Fibroblast of skin of scalp (primary cell): ENCODE data around the gene SURF4.
A peak's percentile ranks its signal among the peaks of the same experiment; 100 is the strongest.

Experiments
- DNase-seq: peaks from one replicate; pipeline ENCODE4 v3.0.0-alpha.2; 2013

Gene SURF4

GRCh38 chr9:133372144-133372543 is 3.7 kb downstream of the SURF4 start:
- DNase-seq: no peak

GRCh38 chr9:133371261-133371711 is 4.6 kb downstream of the SURF4 start:
- DNase-seq: no peak

GRCh38 chr9:133370685-133371084 is 5.2 kb downstream of the SURF4 start:
- no peak for DNase-seq

GRCh38 chr9:133369933-133370332 is 5.9 kb downstream of the SURF4 start:
- no peak for DNase-seq

GRCh38 chr9:133369422-133369821 is 6.4 kb downstream of the SURF4 start:
- no peak for DNase-seq

GRCh38 chr9:133368249-133368881 is 7.5 kb downstream of the SURF4 start:
- no peak for DNase-seq

- DNase-seq: no peak
Measured at GRCh38 chr9:133367778-133368177, 8.1 kb downstream of the SURF4 start.

- DNase-seq: no peak
Measured at GRCh38 chr9:133367221-133367620, 8.6 kb downstream of the SURF4 start.

GRCh38 chr9:133366435-133366834 is 9.4 kb downstream of the SURF4 start:
- no peak for DNase-seq

GRCh38 chr9:133362359-133363044 is 13.4 kb downstream of the SURF4 start:
- DNase-seq: no peak

GRCh38 chr9:133361507-133362092 is 14.3 kb downstream of the SURF4 start:
- DNase-seq: no peak

GRCh38 chr9:133360400-133361393 is 15.2 kb downstream of the SURF4 start:
- no peak for DNase-seq

GRCh38 chr9:133359399-133360175 is 16.3 kb downstream of the SURF4 start:
- peak; percentile 31 for DNase-seq

- DNase-seq: no peak
Measured at GRCh38 chr9:133357656-133358055, 18.2 kb downstream of the SURF4 start.

GRCh38 chr9:133356391-133357091 is 19.3 kb downstream of the SURF4 start, which contains the start of the genes SURF1 and SURF2:
TSS of gene SURF1 (minus strand) at chr9:133356487. CDS start at chr9:133356453, 34 bp downstream.
TSS of gene SURF2 (plus strand) at chr9:133356550. CDS start at chr9:133356593, 43 bp downstream.
- peak; percentile 79 for DNase-seq

- no peak for DNase-seq
Measured at GRCh38 chr9:133355881-133356357, 19.9 kb downstream of the SURF4 start.

- no peak for DNase-seq
Measured at GRCh38 chr9:133354766-133355165, 21.1 kb downstream of the SURF4 start.

- no peak for DNase-seq
Measured at GRCh38 chr9:133353548-133353947, 22.3 kb downstream of the SURF4 start.

GRCh38 chr9:133352635-133353340 is 23.1 kb downstream of the SURF4 start:
- no peak for DNase-seq
